Keratinocyte (primary cell): ENCODE data around the gene PARL.

Experiments used
- CTCF ChIP-seq, 3 experiments: IDR thresholded peaks in 1 of 3; conservative IDR thresholded peaks in 1 of 3; optimal IDR thresholded peaks in 1 of 3; 2 replicates in 2 of 3; 3 replicates in 1 of 3; pipeline versions ENCODE3 to v1.5.1; 2011; ENCODE audit warnings: low read length in 3 of 3, mild to moderate bottlenecking in 3 of 3, moderate library complexity in 2 of 3, control low read depth in 1 of 3, inconsistent platforms in 1 of 3; ENCODE audit not compliant: insufficient read depth in 2 of 3; ENCODE audit errors: extremely low read depth in 1 of 3
- EZH2 ChIP-seq: IDR thresholded peaks from one replicate; pipeline ENCODE4 v1.6.1; 2012; ENCODE audit warnings: inconsistent platforms, mild to moderate bottlenecking, low read length, moderate library complexity

DNA sequence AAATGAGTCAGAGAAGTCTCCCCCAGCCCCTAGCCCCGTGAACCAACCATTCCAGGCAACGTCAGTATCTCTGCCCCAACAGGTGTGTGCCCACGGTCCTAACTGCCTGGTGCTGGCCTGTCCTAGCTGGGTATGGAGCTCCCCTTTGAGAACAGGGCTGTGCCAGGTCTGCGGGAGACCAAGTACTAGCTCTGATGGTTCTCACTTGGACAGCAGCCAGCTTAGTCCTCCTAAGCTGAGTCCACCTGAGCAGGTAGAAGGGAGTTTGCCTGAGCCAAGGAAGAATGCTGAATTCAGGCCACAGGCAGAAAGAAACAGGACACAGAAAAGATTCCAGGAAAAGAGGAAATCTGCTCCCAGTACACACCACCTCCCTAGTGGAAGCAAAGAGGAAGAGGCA is 33.1 kb upstream of the PARL start:
- TF ChIP-seq CTCF (optimal IDR thresholded peaks at IDR 0.05 in 1 of 3, IDR thresholded peaks at IDR 0.05 in 1 of 3, conservative IDR thresholded peaks at IDR 0.05 in 1 of 3; ENCODE audit: extremely low read depth in 1 of 3, insufficient read depth in 2 of 3, low read length in 3 of 3) (no peak), EZH2 (no peak)
